Neural progenitor cell (in vitro differentiated cells): Measurements from ENCODE around the gene ANAPC10. TPM values are rescaled to one million over a fixed set of nuclear protein-coding genes. Genes with fewer than 3 reads are reported as not detected.
"Not testable (repeated sequence)": the region's sequence is repeated elsewhere in the genome, so short reads cannot be mapped to it uniquely, and the experiment has no call there.

Experiments
- DNase-seq: peaks from one replicate; pipeline ENCODE4 v3.0.0-alpha.2; 2016; ENCODE audit warnings: low spot score
- H2AFZ ChIP-seq: fragments of 200-600 bp; sonication (generic); replicated peaks from 2 replicates; pipeline ENCODE4 v1.6.1; 2016; ENCODE audit warnings: antibody characterized with exemption
- H3F3A ChIP-seq: fragments of 200-600 bp; sonication (generic); 2 replicates; pipeline ENCODE4 v1.6.1; 2016; ENCODE audit warnings: antibody characterized with exemption, low read depth
- H3K27ac ChIP-seq: fragments of 200-600 bp; sonication (generic); 2 replicates; pipeline ENCODE4 v1.5.1; 2016; ENCODE audit warnings: mild to moderate bottlenecking
- H3K27me3 ChIP-seq: fragments of 200-600 bp; sonication (generic); 2 replicates; pipeline ENCODE4 v1.6.1; 2016; ENCODE audit warnings: mild to moderate bottlenecking, moderate library complexity
- H3K36me3 ChIP-seq: fragments of 200-600 bp; sonication (generic); 2 replicates; pipeline ENCODE4 v1.5.1; 2016
- H3K4me1 ChIP-seq: fragments of 200-600 bp; sonication (generic); 2 replicates; pipeline ENCODE4 v1.6.1; 2016; ENCODE audit warnings: mixed run types
- H3K4me2 ChIP-seq: fragments of 200-600 bp; sonication (generic); 2 replicates; pipeline ENCODE4 v1.6.1; 2016
- H3K4me3 ChIP-seq: fragments of 200-600 bp; sonication (generic); 2 replicates; pipeline ENCODE4 v1.5.1; 2016
- H3K79me2 ChIP-seq: fragments of 200-600 bp; sonication (generic); 2 replicates; pipeline ENCODE4 v1.6.1; 2016; ENCODE audit warnings: low read depth
- H3K9ac ChIP-seq: fragments of 200-600 bp; sonication (generic); 2 replicates; pipeline ENCODE4 v1.6.1; 2016
- H3K9me3 ChIP-seq: fragments of 200-600 bp; sonication (generic); 2 replicates; pipeline ENCODE4 v1.5.1; 2016; ENCODE audit warnings: low read depth
- H4K20me1 ChIP-seq: fragments of 200-600 bp; sonication (generic); 2 replicates; pipeline ENCODE4 v1.6.1; 2016; ENCODE audit warnings: low read depth
- H3K27ac Mint-ChIP-seq: 3 replicates; pipeline ENCODE4 v1.8.0; 2021; ENCODE audit warnings: mixed read lengths
- H3K27me3 Mint-ChIP-seq: 2 replicates; pipeline ENCODE4 v1.8.0; 2022; ENCODE audit warnings: low read depth, mild to moderate bottlenecking, inconsistent platforms, moderate library complexity, mixed read lengths; ENCODE audit not compliant: insufficient read depth
- H3K36me3 Mint-ChIP-seq: 3 replicates; pipeline ENCODE4 v1.8.0; 2021; ENCODE audit warnings: mixed read lengths
- H3K4me1 Mint-ChIP-seq: 3 replicates; pipeline ENCODE4 v1.8.0; 2021; ENCODE audit warnings: mixed read lengths
- H3K4me3 Mint-ChIP-seq: 3 replicates; pipeline ENCODE4 v1.8.0; 2021; ENCODE audit warnings: mild to moderate bottlenecking, moderate library complexity, mixed read lengths
- H3K9me3 Mint-ChIP-seq: 3 replicates; pipeline ENCODE4 v1.8.0; 2020; ENCODE audit warnings: mixed read lengths
- CTCF ChIP-seq: fragments of 200-600 bp; sonication (generic); IDR thresholded peaks from 2 replicates; pipeline ENCODE4 v1.5.1; 2017; ENCODE audit warnings: antibody characterized with exemption, mild to moderate bottlenecking
- EZH2 ChIP-seq: fragments of 200-600 bp; sonication (generic); IDR thresholded peaks from 2 replicates; pipeline ENCODE4 v1.6.1; 2017; ENCODE audit warnings: antibody characterized with exemption, mild to moderate bottlenecking, moderate library complexity
- EZH2phosphoT487 ChIP-seq: fragments of 200-600 bp; sonication (generic); IDR thresholded peaks from 2 replicates; pipeline ENCODE4 v1.6.1; 2017; ENCODE audit warnings: antibody characterized with exemption
- total RNA-seq: library from RNA; depleted of rRNA; stranded (reverse); fragments of >200 nt; gene quantifications from 2 replicates; pipeline ENCODE4 v1.2.3, GENCODE V29; 2015; ENCODE audit warnings: low replicate concordance

ANAPC10 gene
- total RNA-seq, 1 donor from 2014 or later: 48.4 TPM

GRCh38 chr4:145003675-145004074, 94.3 kb downstream of the ANAPC10 start:
- Histone ChIP-seq H3K4me1 (no peaks in the 10 kb centered on the region), H3F3A (no peaks in the 10 kb centered on the region), H4K20me1 (no peaks in the 10 kb centered on the region), H3K9ac (no peak overlapping the region), H3K4me3 (no peak overlapping the region), H3K36me3 (no peaks in the 10 kb centered on the region), H3K79me2 (peaks cover 17% of the 10 kb centered on the region), H2AFZ (no peak overlapping the region), H3K4me2 (no peak overlapping the region), H3K27ac (no peak overlapping the region), H3K9me3 (peaks cover 2% of the 10 kb centered on the region), H3K27me3 (no peaks in the 10 kb centered on the region)
- H3K36me3 Mint-ChIP-seq: peaks cover 31% of the 10 kb centered on the region
- H3K4me3 Mint-ChIP-seq: no peak overlapping the region
- H3K9me3 Mint-ChIP-seq: peaks cover 26% of the 10 kb centered on the region
- TF ChIP-seq EZH2phosphoT487 (no peak), CTCF (no peak), EZH2 (no peak)
- peaks cover 4% of the 10 kb centered on the region for H3K27me3 Mint-ChIP-seq
- no peak overlapping the region for H3K27ac Mint-ChIP-seq
- DNase-seq: no peak
- H3K4me1 Mint-ChIP-seq: no peaks in the 10 kb centered on the region

GRCh38 chr4:145001635-145002034, 96.4 kb downstream of the ANAPC10 start:
- H3K4me1 ChIP-seq: no peaks in the 10 kb centered on the region
- no peaks in the 10 kb centered on the region for H3F3A ChIP-seq
- peaks cover 14% of the 10 kb centered on the region for H3K79me2 ChIP-seq
- H3K27me3 ChIP-seq: no peaks in the 10 kb centered on the region
- H3K4me1 Mint-ChIP-seq: no peaks in the 10 kb centered on the region
- H3K9me3 ChIP-seq: peaks cover 2% of the 10 kb centered on the region
- H3K27ac ChIP-seq: no peak overlapping the region
- peaks cover 31% of the 10 kb centered on the region for H3K9me3 Mint-ChIP-seq
- TF ChIP-seq EZH2: no peak
- no peak overlapping the region for H3K9ac ChIP-seq
- H3K36me3 Mint-ChIP-seq: peaks cover 30% of the 10 kb centered on the region
- H3K4me3 ChIP-seq: no peak overlapping the region
- no peaks in the 10 kb centered on the region for H3K36me3 ChIP-seq
- no peak overlapping the region for H3K4me2 ChIP-seq
- peaks cover 4% of the 10 kb centered on the region for H3K27me3 Mint-ChIP-seq
- no peak overlapping the region for H2AFZ ChIP-seq
- no peak overlapping the region for H3K27ac Mint-ChIP-seq
- no peak for DNase-seq
- no peak overlapping the region for H3K4me3 Mint-ChIP-seq
- H4K20me1 ChIP-seq: no peaks in the 10 kb centered on the region

GRCh38 chr4:145000656-145001055, 97.3 kb downstream of the ANAPC10 start:
- not testable (repeated sequence) for H3K4me1 ChIP-seq, H3K9ac ChIP-seq, DNase-seq, H3K4me3 ChIP-seq, H4K20me1 ChIP-seq, H3K27ac ChIP-seq, H3K4me2 ChIP-seq, H3K27me3 Mint-ChIP-seq, H3K9me3 ChIP-seq, H3K36me3 ChIP-seq, H3F3A ChIP-seq, H3K4me1 Mint-ChIP-seq, H3K27me3 ChIP-seq, H3K4me3 Mint-ChIP-seq, H3K27ac Mint-ChIP-seq, H2AFZ ChIP-seq
- Mint-ChIP-seq H3K9me3 (peaks cover 37% of the 10 kb centered on the region), H3K36me3 (peaks cover 38% of the 10 kb centered on the region)
- H3K79me2 ChIP-seq: peaks cover 14% of the 10 kb centered on the region

- no peaks in the 10 kb centered on the region for H4K20me1 ChIP-seq
- DNase-seq: no peak
- no peak overlapping the region for H3K4me2 ChIP-seq
- H3K4me1 Mint-ChIP-seq: no peaks in the 10 kb centered on the region
- no peak overlapping the region for H2AFZ ChIP-seq
- H3K27ac Mint-ChIP-seq: no peak overlapping the region
- H3K9me3 Mint-ChIP-seq: no peaks in the 10 kb centered on the region
- no peaks in the 10 kb centered on the region for H3F3A ChIP-seq
- H3K9ac ChIP-seq: no peak overlapping the region
- H3K27ac ChIP-seq: no peak overlapping the region
- peaks cover 17% of the 10 kb centered on the region for H3K36me3 Mint-ChIP-seq
- H3K27me3 ChIP-seq: no peaks in the 10 kb centered on the region
- H3K9me3 ChIP-seq: no peaks in the 10 kb centered on the region
- H3K4me1 ChIP-seq: no peaks in the 10 kb centered on the region
- no peak for TF ChIP-seq CTCF
- no peak for TF ChIP-seq EZH2
- TF ChIP-seq EZH2phosphoT487: no peak
- H3K36me3 ChIP-seq: no peaks in the 10 kb centered on the region
- no peaks in the 10 kb centered on the region for H3K27me3 Mint-ChIP-seq
- H3K4me3 Mint-ChIP-seq: no peak overlapping the region
- no peaks in the 10 kb centered on the region for H3K79me2 ChIP-seq
- no peak overlapping the region for H3K4me3 ChIP-seq
These were observed 108.7 kb downstream of the ANAPC10 start for GRCh38 chr4:144989306-144989705.
